Heart left ventricle (tissue), 16 donors: Measurements from ENCODE around the gene MME. TPM values are rescaled to one million over a fixed set of nuclear protein-coding genes. Genes with fewer than 3 reads are reported as not detected.

ENCODE experiments used
- ATAC-seq, 4 donors: fragments of 200-7000 bp; cut with Tn5 transposase; one replicate each; pipeline ENCODE4 v1.9.1; 2020 to 2022; ENCODE audit warnings: moderate library complexity in 4 of 4, mild to moderate bottlenecking in 3 of 4, moderate number of reproducible peaks in 1 of 4
- DNase-seq, 5 donors: peaks; one replicate each; pipeline ENCODE4 v3.0.0-alpha.2; 2020
- H3K27ac ChIP-seq, 12 donors: fragments of 200-600 bp; sonication (generic) in 4 of 12; one replicate each; pipeline versions ENCODE4 v1.5.0 to v1.8.0; 2016 to 2022; ENCODE audit warnings: mild to moderate bottlenecking in 2 of 12
- H3K27me3 ChIP-seq, 9 donors: fragments of 200-600 bp; sonication (generic) in 2 of 9; one replicate each; pipeline versions ENCODE4 v1.5.1 to v1.8.0; 2016 to 2022; ENCODE audit warnings: mild to moderate bottlenecking in 3 of 9
- H3K36me3 ChIP-seq, 9 donors: fragments of 200-600 bp; sonication (generic) in 2 of 9; one replicate each; pipeline versions ENCODE4 v1.5.0 to v1.8.0; 2018 to 2022; ENCODE audit warnings: mild to moderate bottlenecking in 2 of 9
- H3K4me1 ChIP-seq, 12 donors: fragments of 200-600 bp; sonication (generic) in 4 of 12; one replicate each; pipeline versions ENCODE4 v1.5.0 to v1.8.0; 2016 to 2022; ENCODE audit warnings: mild to moderate bottlenecking in 3 of 12
- H3K4me3 ChIP-seq, 12 donors: fragments of 200-600 bp; sonication (generic) in 4 of 12; one replicate each; pipeline versions ENCODE4 v1.5.0 to v1.8.0; 2017 to 2022; ENCODE audit warnings: mild to moderate bottlenecking in 9 of 12, moderate library complexity in 4 of 12
- H3K9me3 ChIP-seq, 12 donors: fragments of 200-600 bp; sonication (generic) in 4 of 12; one replicate each; pipeline versions ENCODE4 v1.5.0 to v1.8.0; 2016 to 2022; ENCODE audit warnings: mild to moderate bottlenecking in 1 of 12
- POLR2A ChIP-seq, 2 donors: fragments of 450-650 bp; IDR thresholded peaks; one replicate each; pipeline ENCODE4 v1.6.1; 2017; ENCODE audit warnings: antibody characterized with exemption in 2 of 2, mild to moderate bottlenecking in 2 of 2, moderate library complexity in 2 of 2
- WGBS, 4 donors: extraction: QIAGEN DNeasy Blood & Tissue Kit in 2 of 4; methylation state at CpG; one replicate each; pipeline versions ENCODE4 v1.1.5 to v1.1.7; 2013 to 2018; 5-methylcytosine and 5-hydroxymethylcytosine counted together
- intact Hi-C, 10 donors: fragments of 100-400 bp; cut with DNase I; formaldehyde crosslinking; loops; one replicate each; pipeline versions ENCODE4 v1.11.1 to v1.14.2; 2022
- polyA plus RNA-seq, 2 donors: library from polyadenylated mRNA; stranded (reverse); fragments of 200-250 nt; gene quantifications; one replicate each; pipeline ENCODE4 v1.2.3, GENCODE V29; 2013
- total RNA-seq, 9 donors: library from RNA; depleted of rRNA in 2 of 9; stranded (reverse); fragments of >200 nt in 2 of 9; fragmentation: NEBNext Ultra II Directional in 3 of 9; extraction: Animal tissue kit (Norgen Biotek cat#: 25700) in 3 of 9; gene quantifications; one replicate each; pipeline versions ENCODE4 v1.1.0 to v1.2.4, GENCODE V29; 2016 to 2023
- TF ChIP-seq, protein P1 (sequence below), 12 donors: fragments of 200-600 bp; sonication (generic) in 4 of 12; IDR thresholded peaks; one replicate each; pipeline versions ENCODE4 v1.5.0 to v1.8.0; 2018 to 2022; ENCODE audit warnings: antibody characterized with exemption in 12 of 12, mild to moderate bottlenecking in 5 of 12
- donor health status: ischemic (EF 13 %, LVEDD 7.1; RV severe dilation, severe dysfunction).
- donor health status: healthy with polysubstance abuse.
- donor health status: DM: no; HTN: yes; CAD: no.
- donor health status: DM: no; HTN: no; CAD: no.
- donor health status: ischemic (EF 25% LVEDD 6.9; RV normal size, moderate dysfunction).
- donor health status: ischemic (EF 25% LVEDD 5.7; RV mildly dilated, moderate dysfunction).
- donor health status: healthy.
- donor health status: DM: yes; HTN: yes; CAD: no.
- donor health status: ischemic (EF 35%, LVEDD 5.7; RV mildly dilated, moderate dysfunction).
- donor health status: nonischemic (EF 11% LVEDD 7.7; RV severe dilation, severe dysfunction).
- donor health status: DM: yes; HTN: yes; CAD: no.
- donor health status: PGD.
- donor health status: ischemic (EF 29% LVEDD 5.4; RV normal size, mild dysfunction).
- donor health status: nonischemic (EF 23%, LVEDD 6.1; RV moderate dilation, normal function).

Gene MME
- total and polyA plus RNA-seq, 11 donors, result 0.84 to 18.5 (median 5.3) TPM

- intact Hi-C loops, result no loop called here
- ATAC-seq, result no peak
Measured at GRCh38 chr3:155190691-155191090, 110.6 kb downstream of the MME start.

DNA sequence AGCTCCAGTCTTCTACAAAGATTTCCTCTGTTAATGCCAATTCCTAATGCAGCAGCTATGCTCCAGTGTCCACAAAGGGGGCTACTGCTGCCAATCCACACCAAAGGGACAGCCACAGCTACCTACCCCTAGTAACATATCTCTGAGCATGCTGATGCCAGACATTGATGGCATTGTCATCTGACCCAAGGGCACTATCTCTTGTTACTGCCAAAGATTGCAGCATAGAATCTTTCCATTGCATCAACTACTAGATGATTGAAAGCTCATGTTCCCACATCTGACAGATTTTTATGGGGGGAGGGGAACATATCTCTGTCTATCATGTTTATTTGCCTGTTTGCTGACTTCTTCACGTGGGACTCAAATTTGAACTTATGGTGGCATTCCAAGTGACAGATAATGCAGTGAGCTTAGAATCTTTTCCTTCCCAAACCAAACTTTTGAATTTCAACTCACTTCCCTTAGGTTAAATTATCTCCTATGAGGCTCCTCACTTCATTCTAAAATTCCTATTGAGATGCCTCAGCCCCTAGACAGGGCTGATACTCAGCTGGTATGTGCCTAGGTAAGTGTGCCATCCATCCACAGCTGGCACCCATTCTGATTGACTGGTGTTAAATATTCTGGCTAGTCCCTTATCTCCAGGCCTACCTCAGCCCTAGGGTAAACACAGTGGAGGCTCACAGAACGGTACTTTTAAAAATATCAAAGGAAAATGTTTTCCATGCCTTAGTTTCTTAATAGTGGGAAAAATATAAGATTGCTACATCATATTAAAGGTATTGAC lies 113.0 kb downstream of the MME start:
- DNase-seq, result no peak
- WGBS, 4 donors, result 57 to 80% (median 71%) methylated on average over 2 of the region's 2 CpGs
- no peak for ATAC-seq
- no peaks in the 10 kb centered on the region for H3K27me3 ChIP-seq
- H3K9me3 ChIP-seq, result no peaks in the 10 kb centered on the region
- H3K4me1 ChIP-seq, result no peaks in the 10 kb centered on the region
- TF ChIP-seq POLR2A (IDR thresholded peaks at IDR 0.05), result no peak
- TF ChIP-seq, protein P1, sequence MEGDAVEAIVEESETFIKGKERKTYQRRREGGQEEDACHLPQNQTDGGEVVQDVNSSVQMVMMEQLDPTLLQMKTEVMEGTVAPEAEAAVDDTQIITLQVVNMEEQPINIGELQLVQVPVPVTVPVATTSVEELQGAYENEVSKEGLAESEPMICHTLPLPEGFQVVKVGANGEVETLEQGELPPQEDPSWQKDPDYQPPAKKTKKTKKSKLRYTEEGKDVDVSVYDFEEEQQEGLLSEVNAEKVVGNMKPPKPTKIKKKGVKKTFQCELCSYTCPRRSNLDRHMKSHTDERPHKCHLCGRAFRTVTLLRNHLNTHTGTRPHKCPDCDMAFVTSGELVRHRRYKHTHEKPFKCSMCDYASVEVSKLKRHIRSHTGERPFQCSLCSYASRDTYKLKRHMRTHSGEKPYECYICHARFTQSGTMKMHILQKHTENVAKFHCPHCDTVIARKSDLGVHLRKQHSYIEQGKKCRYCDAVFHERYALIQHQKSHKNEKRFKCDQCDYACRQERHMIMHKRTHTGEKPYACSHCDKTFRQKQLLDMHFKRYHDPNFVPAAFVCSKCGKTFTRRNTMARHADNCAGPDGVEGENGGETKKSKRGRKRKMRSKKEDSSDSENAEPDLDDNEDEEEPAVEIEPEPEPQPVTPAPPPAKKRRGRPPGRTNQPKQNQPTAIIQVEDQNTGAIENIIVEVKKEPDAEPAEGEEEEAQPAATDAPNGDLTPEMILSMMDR (IDR thresholded peaks at IDR 0.05), result no peak
- no peak overlapping the region for H3K27ac ChIP-seq
- H3K4me3 ChIP-seq, result no peak overlapping the region
- no peaks in the 10 kb centered on the region for H3K36me3 ChIP-seq
- intact Hi-C loops, result no loop called here

More at GRCh38 chr3:155190691-155191090, 110.6 kb downstream of the MME start:
- DNase-seq, result no peak
- H3K4me1 ChIP-seq, result no peaks in the 10 kb centered on the region
- H3K36me3 ChIP-seq, result no peaks in the 10 kb centered on the region
- H3K9me3 ChIP-seq, result no peaks in the 10 kb centered on the region
- no peak overlapping the region for H3K4me3 ChIP-seq
- no peak for TF ChIP-seq POLR2A (IDR thresholded peaks at IDR 0.05)
- TF ChIP-seq, protein P1 (IDR thresholded peaks at IDR 0.05), result no peak
- no peak overlapping the region for H3K27ac ChIP-seq
- H3K27me3 ChIP-seq, result no peaks in the 10 kb centered on the region

DNA sequence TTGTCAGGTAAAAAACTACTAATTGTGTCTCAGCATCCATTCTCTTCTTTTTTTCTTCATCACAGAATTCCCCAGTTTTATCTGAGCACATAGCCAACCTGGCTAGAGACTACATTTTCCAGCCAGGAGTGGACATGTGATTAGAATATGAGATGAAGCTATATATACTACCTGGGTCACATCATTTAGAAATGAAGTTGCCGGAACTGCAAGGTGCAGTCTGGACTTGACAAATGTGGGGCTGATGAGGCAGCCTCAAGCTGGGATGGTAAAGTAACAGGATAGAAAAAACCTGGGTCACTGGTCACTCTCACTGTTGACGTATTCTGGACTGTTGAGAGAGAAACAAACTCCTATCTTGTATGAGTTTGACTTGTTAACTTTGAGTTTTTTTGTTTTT lies 113.7 kb downstream of the MME start:
- ATAC-seq, result no peak
- H3K4me3 ChIP-seq, result no peak overlapping the region
- DNase-seq, result no peak
- TF ChIP-seq, protein P1 (IDR thresholded peaks at IDR 0.05), result no peak
- TF ChIP-seq POLR2A (IDR thresholded peaks at IDR 0.05), result no peak
- no peaks in the 10 kb centered on the region for H3K4me1 ChIP-seq
- H3K9me3 ChIP-seq, result no peaks in the 10 kb centered on the region
- WGBS, 4 donors, result 91 to 96% (median 92%) methylated on average over 2 of the region's 2 CpGs
- intact Hi-C loops, result no loop called here
- no peaks in the 10 kb centered on the region for H3K27me3 ChIP-seq
- H3K36me3 ChIP-seq, result no peaks in the 10 kb centered on the region
- no peak overlapping the region for H3K27ac ChIP-seq

DNA sequence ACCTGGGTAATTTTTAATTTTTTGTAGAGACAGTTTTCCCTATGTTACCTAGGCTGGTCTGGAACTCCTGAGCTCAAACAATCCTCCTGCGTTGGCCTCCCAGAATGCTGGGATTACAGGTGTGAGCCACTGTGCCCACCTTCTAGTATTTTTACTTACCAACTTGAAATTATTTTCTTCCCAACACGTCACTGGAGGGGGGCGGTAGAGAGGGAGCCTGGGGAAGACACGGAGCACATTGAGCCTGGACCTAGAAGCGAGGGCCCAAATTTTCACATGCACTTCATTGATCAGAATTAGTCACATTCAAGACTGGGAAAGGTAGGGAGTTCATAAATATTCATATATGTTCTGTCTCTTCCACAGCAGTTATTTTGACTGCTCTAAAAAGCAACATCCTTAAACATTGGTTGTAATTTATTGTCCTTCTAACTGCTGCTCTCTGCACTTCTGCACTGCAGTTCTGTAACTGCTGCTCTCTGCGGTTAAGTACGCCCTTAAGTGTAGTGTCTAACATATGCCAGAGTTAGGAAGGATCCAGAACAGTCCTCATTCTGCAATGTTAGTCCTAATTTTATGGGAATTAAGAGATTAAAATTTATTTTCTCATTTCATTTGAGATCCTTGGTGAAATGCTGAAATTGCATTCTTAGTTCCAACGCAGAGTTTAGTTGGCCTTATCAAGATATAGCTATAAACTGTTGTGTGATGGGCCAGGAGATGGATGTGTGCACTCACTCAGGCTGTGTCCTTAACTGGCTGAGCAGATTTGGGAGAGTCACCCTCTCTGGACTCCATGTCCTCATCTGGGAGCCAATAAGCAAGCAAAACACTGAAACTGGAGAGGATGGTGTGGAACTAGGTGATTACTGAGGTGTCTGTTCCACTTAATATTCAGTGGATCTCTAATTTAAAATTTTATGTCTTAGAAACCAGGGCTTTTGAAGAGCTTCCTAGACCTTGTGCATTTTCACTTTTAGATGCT lies 115.1 kb downstream of the MME start:
- ATAC-seq, result no peak
- TF ChIP-seq, protein P1 (IDR thresholded peaks at IDR 0.05), result no peak
- no peak for TF ChIP-seq POLR2A (IDR thresholded peaks at IDR 0.05)
- no peak for DNase-seq
- Histone ChIP-seq H3K27me3 (no peaks in the 10 kb centered on the region), H3K27ac (no peak overlapping the region), H3K9me3 (no peaks in the 10 kb centered on the region), H3K4me3 (no peak overlapping the region), H3K36me3 (no peaks in the 10 kb centered on the region), H3K4me1 (no peaks in the 10 kb centered on the region)
- WGBS, 4 donors, result 78 to 84% (median 81%) methylated on average over 8 of the region's 8 CpGs
- intact Hi-C loops, result no loop called here
